HG02840 (cell line): ENCODE results near the gene APP.
"Not testable (repeated sequence)": the region's sequence is repeated elsewhere in the genome, so short reads cannot be mapped to it uniquely, and the experiment has no call there.

ENCODE experiments used
- ATAC-seq: cut with Tn5 transposase; IDR thresholded peaks from one replicate; pipeline ENCODE4 v1.9.1; 2021; ENCODE audit warnings: mild to moderate bottlenecking, moderate library complexity, moderate number of reproducible peaks; ENCODE audit not compliant: unreplicated experiment, low FRiP score

APP gene

GRCh38 chr21:26106562-26106961 is 64.0 kb downstream of the APP start:
- ATAC-seq, result no peak

- ATAC-seq, result no peak
Measured at GRCh38 chr21:26105819-26106218, 64.8 kb downstream of the APP start.

GRCh38 chr21:26100573-26100972 is 70.0 kb downstream of the APP start:
- ATAC-seq, result no peak

- no peak for ATAC-seq
Measured at GRCh38 chr21:26099610-26100219, 70.9 kb downstream of the APP start.

GRCh38 chr21:26098772-26099397 is 71.7 kb downstream of the APP start:
- no peak for ATAC-seq

GRCh38 chr21:26097475-26097874 is 73.1 kb downstream of the APP start:
- no peak for ATAC-seq

- no peak for ATAC-seq
Measured at GRCh38 chr21:26096494-26097371, 73.8 kb downstream of the APP start.

GRCh38 chr21:26095131-26095530 is 75.4 kb downstream of the APP start:
- ATAC-seq, result no peak

- no peak for ATAC-seq
Measured at GRCh38 chr21:26093122-26093521, 77.4 kb downstream of the APP start.

- ATAC-seq, result no peak
Measured at GRCh38 chr21:26091480-26092018, 79.0 kb downstream of the APP start.

GRCh38 chr21:26089730-26090129 is 80.8 kb downstream of the APP start:
- no peak for ATAC-seq

- ATAC-seq, result no peak
Measured at GRCh38 chr21:26087223-26087918, 83.2 kb downstream of the APP start.

GRCh38 chr21:26085882-26086281 is 84.7 kb downstream of the APP start:
- no peak for ATAC-seq

- ATAC-seq, result no peak
Measured at GRCh38 chr21:26085127-26085526, 85.4 kb downstream of the APP start.

GRCh38 chr21:26082549-26082948 is 88.0 kb downstream of the APP start:
- no peak for ATAC-seq

- not testable (repeated sequence) for ATAC-seq
Measured at GRCh38 chr21:26081175-26081760, 89.3 kb downstream of the APP start.

GRCh38 chr21:26080211-26080610 is 90.4 kb downstream of the APP start:
- ATAC-seq, result no peak

GRCh38 chr21:26079366-26079765 is 91.2 kb downstream of the APP start:
- ATAC-seq, result no peak

- no peak for ATAC-seq
Measured at GRCh38 chr21:26077521-26077920, 93.0 kb downstream of the APP start.
